ENCODE data around the gene BCDIN3D. TPM values are rescaled to one million over a fixed set of nuclear protein-coding genes. Genes with fewer than 3 reads are reported as not detected.

Gene BCDIN3D
- total and polyA plus RNA-seq, 11 donors: 1.6 to 3.9 (median 2.3) TPM

DNA sequence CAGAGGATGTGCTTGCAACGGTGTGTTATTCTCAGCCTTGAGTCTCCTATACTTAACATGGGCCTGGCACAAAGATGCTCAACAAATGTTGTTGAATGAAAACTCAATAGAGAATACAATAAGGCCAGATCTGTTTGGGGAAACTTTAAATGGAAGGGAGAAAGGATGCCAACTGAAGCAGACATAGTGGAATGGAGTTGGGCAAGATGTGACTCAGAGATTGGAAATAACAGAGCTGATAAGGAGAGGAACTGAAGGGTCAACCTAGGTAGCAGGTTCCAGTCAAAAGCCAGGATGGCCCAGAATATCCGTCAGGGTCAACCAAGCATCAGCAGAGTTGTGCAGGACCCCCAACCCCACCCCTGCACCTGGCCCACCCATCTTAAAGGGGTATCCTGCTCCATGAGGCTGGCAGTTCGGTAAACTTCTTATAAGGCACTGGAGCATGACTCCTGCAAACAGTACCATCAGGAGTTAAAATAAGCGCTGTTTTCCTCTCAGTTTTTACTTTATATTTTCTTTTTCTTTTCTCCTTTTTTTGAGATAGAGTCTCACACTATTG lies 1.1 kb upstream of the BCDIN3D start:
- DNase-seq: no peak
- H3K36me3 ChIP-seq: no peaks in the 10 kb centered on the region
- H3K4me3 ChIP-seq: peak overlapping the region in 1 of 12 donors; percentile 84
- H3K27me3 ChIP-seq: peaks cover 0 to 23% (median 0%) of the 10 kb centered on the region in 9 donors
- intact Hi-C loops (cut with DNase I): loop anchor here in 3 of 10 donors (2.0 to 10.0 kb wide), 3 partner anchors 67 to 219 kb away; partner anchors contain the start of gene PRPF40B (in 1 of the 3)
- H3K27ac ChIP-seq: no peak overlapping the region
- no peak for ATAC-seq
- 95 to 98% (median 95%) methylated on average over 4 of the region's 4 CpGs for WGBS, 4 donors
- TF ChIP-seq, protein P1, sequence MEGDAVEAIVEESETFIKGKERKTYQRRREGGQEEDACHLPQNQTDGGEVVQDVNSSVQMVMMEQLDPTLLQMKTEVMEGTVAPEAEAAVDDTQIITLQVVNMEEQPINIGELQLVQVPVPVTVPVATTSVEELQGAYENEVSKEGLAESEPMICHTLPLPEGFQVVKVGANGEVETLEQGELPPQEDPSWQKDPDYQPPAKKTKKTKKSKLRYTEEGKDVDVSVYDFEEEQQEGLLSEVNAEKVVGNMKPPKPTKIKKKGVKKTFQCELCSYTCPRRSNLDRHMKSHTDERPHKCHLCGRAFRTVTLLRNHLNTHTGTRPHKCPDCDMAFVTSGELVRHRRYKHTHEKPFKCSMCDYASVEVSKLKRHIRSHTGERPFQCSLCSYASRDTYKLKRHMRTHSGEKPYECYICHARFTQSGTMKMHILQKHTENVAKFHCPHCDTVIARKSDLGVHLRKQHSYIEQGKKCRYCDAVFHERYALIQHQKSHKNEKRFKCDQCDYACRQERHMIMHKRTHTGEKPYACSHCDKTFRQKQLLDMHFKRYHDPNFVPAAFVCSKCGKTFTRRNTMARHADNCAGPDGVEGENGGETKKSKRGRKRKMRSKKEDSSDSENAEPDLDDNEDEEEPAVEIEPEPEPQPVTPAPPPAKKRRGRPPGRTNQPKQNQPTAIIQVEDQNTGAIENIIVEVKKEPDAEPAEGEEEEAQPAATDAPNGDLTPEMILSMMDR (IDR thresholded peaks at IDR 0.05): no peak
- no peak for TF ChIP-seq POLR2A (IDR thresholded peaks at IDR 0.05)
- H3K4me1 ChIP-seq: peaks cover 0 to 20% (median 12%) of the 10 kb centered on the region in 12 donors
- no peaks in the 10 kb centered on the region for H3K9me3 ChIP-seq

DNA sequence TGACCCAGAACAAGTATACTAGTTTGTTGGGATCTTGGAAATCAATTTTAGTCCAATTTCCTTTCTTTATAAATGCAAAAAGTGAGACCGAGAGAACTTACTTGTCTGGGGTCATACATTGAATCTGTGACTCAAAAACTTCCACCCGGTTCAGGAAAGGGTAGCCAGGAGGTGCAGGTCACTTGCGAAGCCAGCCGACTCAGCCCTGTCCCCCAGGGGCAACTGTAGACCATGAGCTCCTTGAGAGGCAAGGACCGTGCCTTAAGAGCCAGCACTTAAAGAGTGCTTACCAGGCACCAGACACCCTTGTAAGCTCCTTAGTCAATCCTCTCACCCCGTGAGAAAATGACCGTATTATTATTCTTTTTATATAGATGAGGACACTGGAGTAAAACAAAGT lies 505 bp upstream of the BCDIN3D start:
- H3K9me3 ChIP-seq: no peaks in the 10 kb centered on the region
- H3K27me3 ChIP-seq: peaks cover 0 to 17% (median 0%) of the 10 kb centered on the region in 9 donors
- ATAC-seq (no peak), DNase-seq (no peak)
- H3K4me3 ChIP-seq: peak overlapping the region in 11 of 12 donors; percentile 50 to 91 (median 68)
- TF ChIP-seq POLR2A (IDR thresholded peaks at IDR 0.05): no peak
- TF ChIP-seq, protein P1 (IDR thresholded peaks at IDR 0.05): no peak
- WGBS, 4 donors: 85 to 88% (median 86%) methylated on average over 7 of the region's 7 CpGs
- peaks cover 0 to 1% (median 0%) of the 10 kb centered on the region in 9 donors for H3K36me3 ChIP-seq
- intact Hi-C loops (cut with DNase I): loop anchor here in 3 of 10 donors (2.0 to 10.0 kb wide), 3 partner anchors 67 to 219 kb away; partner anchors contain the start of gene PRPF40B (in 1 of the 3)
- H3K4me1 ChIP-seq: peaks cover 0 to 20% (median 12%) of the 10 kb centered on the region in 12 donors
- peak overlapping the region; percentile 48 to 93 (median 88) for H3K27ac ChIP-seq

DNA sequence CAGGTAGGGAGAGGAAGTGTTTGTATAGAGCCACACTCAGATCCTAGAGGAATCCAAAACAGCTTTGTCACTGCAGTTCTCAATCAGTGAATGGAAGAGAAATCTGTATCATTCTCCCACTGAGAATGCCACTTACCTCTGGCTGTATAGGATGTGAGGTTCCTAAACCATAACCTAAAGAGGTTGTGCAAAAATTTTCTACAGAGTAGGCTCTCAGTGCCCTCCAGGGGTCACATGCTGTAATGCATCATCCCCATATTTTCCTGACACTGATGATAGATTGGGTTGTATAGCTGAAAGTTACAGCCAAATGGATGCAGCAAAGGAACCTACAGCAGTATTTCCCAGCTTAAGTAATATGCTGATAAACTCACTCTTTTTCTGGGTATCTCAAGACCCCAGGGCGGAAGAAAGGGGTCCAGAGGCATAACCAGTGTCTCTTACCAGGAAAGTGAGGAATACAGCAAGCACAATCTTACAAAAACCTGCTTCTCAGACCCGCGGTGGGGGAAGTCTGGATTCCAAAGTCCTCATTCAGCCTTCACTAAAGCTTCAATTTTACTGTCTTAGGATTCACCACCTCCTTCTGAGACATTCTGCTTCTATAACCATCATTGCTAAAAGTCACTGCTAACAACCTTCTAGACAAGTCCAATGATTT lies 3.8 kb downstream of the BCDIN3D start:
- H3K27ac ChIP-seq: no peak overlapping the region
- TF ChIP-seq, protein P1 (IDR thresholded peaks at IDR 0.05): peak; percentile 58 to 81 (median 70)
- no peak for TF ChIP-seq POLR2A (IDR thresholded peaks at IDR 0.05)
- 53 to 75% (median 58%) methylated on average over 3 of the region's 3 CpGs for WGBS, 4 donors
- no peak for ATAC-seq
- peaks cover 0 to 20% (median 12%) of the 10 kb centered on the region in 12 donors for H3K4me1 ChIP-seq
- no peak for DNase-seq
- H3K27me3 ChIP-seq: no peaks in the 10 kb centered on the region
- peaks cover 0 to 2% (median 0%) of the 10 kb centered on the region in 9 donors for H3K36me3 ChIP-seq
- no peak overlapping the region for H3K4me3 ChIP-seq
- intact Hi-C loops (cut with DNase I): loop anchor here (1.0 to 10.0 kb wide), 5 partner anchors 62 to 194 kb away; no protein-coding TSS in a partner anchor
- no peaks in the 10 kb centered on the region for H3K9me3 ChIP-seq

DNA sequence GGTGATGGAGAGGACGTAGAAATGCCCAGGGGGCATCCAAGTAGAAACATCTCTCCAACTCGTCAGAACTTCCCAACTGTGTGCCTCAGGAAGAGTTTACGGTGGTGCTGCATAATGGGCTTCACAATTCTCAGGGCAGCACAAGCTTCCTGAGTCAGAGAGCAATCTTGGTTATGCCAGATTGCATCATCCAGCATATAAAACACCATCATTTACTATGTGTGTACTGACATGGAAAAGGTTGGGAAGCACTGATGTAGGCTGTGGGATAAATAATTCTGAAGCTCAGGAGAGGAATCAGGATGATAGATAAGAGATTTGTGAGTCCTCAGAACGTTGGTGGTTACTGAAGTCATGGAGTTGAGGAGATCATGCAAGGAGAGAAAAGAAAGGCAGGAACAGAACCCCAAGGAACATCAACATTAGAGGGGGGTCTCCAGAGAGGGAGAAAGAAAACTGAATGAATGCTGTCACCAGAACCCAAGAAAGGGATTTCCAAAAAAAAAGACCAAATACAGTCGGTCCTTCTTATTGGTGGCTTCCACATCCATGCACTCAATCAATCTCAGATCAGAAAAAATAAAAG lies 10.0 kb downstream of the BCDIN3D start:
- intact Hi-C loops (cut with DNase I): loop anchor here in 1 of 10 donors (10.0 kb wide), 1 partner anchor 188 kb away; no protein-coding TSS in a partner anchor
- H3K4me1 ChIP-seq: peaks cover 0 to 11% (median 8%) of the 10 kb centered on the region in 12 donors
- no peak for ATAC-seq
- DNase-seq: no peak
- no peak for TF ChIP-seq POLR2A (IDR thresholded peaks at IDR 0.05)
- TF ChIP-seq, protein P1 (IDR thresholded peaks at IDR 0.05): no peak
- no peak overlapping the region for H3K4me3 ChIP-seq
- no peaks in the 10 kb centered on the region for H3K36me3 ChIP-seq
- no peaks in the 10 kb centered on the region for H3K27me3 ChIP-seq
- WGBS, 4 donors: 76 to 82% (median 77%) methylated on average over 5 of the region's 5 CpGs
- H3K27ac ChIP-seq: no peak overlapping the region
- no peaks in the 10 kb centered on the region for H3K9me3 ChIP-seq

Data from heart left ventricle (tissue), 16 donors.